Subcutaneous abdominal adipose tissue (tissue), 5 donors: ENCODE data around the gene DTD1.

Experiments used
- H3K27ac ChIP-seq: one replicate; pipeline ENCODE4 v1.7.0; 2013; ENCODE audit warnings: low read depth, mild to moderate bottlenecking, inconsistent platforms, low read length, moderate library complexity
- H3K27me3 ChIP-seq, 5 donors: one replicate each; pipeline ENCODE4 v1.7.0; 2013; ENCODE audit warnings: low read length in 5 of 5, inconsistent platforms in 1 of 5; ENCODE audit not compliant: control insufficient read depth in 5 of 5, insufficient read depth in 4 of 5
- H3K36me3 ChIP-seq, 5 donors: one replicate each; pipeline ENCODE4 v1.7.0; 2013; ENCODE audit warnings: low read length in 5 of 5; ENCODE audit not compliant: control insufficient read depth in 5 of 5, insufficient read depth in 5 of 5
- H3K4me1 ChIP-seq, 5 donors: one replicate each; pipeline ENCODE4 v1.7.0; 2013; ENCODE audit warnings: low read length in 5 of 5, mild to moderate bottlenecking in 3 of 5, moderate library complexity in 1 of 5; ENCODE audit not compliant: control insufficient read depth in 5 of 5, insufficient read depth in 5 of 5
- H3K4me3 ChIP-seq, 5 donors: one replicate each; pipeline ENCODE4 v1.7.0; 2013; ENCODE audit warnings: low read length in 5 of 5, low read depth in 1 of 5
- H3K9ac ChIP-seq, 5 donors: one replicate each; pipeline ENCODE4 v1.7.0; 2013; ENCODE audit warnings: low read length in 5 of 5, mild to moderate bottlenecking in 4 of 5, moderate library complexity in 3 of 5
- H3K9me3 ChIP-seq, 5 donors: one replicate each; pipeline ENCODE4 v1.7.0; 2013; ENCODE audit warnings: low read length in 5 of 5; ENCODE audit not compliant: control insufficient read depth in 5 of 5
- donor health status: healthy.
- donor health status: healthy.
- donor health status: healthy.
- donor health status: healthy.
- donor health status: healthy.

DTD1 gene

GRCh38 chr20:18728165-18728869, 140.5 kb downstream of the DTD1 start:
- H3K27ac ChIP-seq = no peak overlapping the region
- no peak overlapping the region for H3K9ac ChIP-seq
- no peak overlapping the region for H3K4me3 ChIP-seq
- peaks cover 0 to 20% (median 0%) of the 10 kb centered on the region in 5 donors for H3K4me1 ChIP-seq
- H3K27me3 ChIP-seq = no peaks in the 10 kb centered on the region
- H3K9me3 ChIP-seq = no peaks in the 10 kb centered on the region
- H3K36me3 ChIP-seq = no peaks in the 10 kb centered on the region

- Histone ChIP-seq H3K36me3 (no peaks in the 10 kb centered on the region), H3K4me3 (no peak overlapping the region), H3K27me3 (no peaks in the 10 kb centered on the region), H3K9ac (no peak overlapping the region), H3K27ac (no peak overlapping the region), H3K4me1 (peaks cover 0 to 20% (median 0%) of the 10 kb centered on the region in 5 donors), H3K9me3 (no peaks in the 10 kb centered on the region)
Observed at GRCh38 chr20:18728870-18729224, 141.0 kb downstream of the DTD1 start.

- Histone ChIP-seq H3K4me1 (peaks cover 0 to 20% (median 0%) of the 10 kb centered on the region in 5 donors), H3K4me3 (no peak overlapping the region), H3K9me3 (no peaks in the 10 kb centered on the region), H3K27me3 (no peaks in the 10 kb centered on the region), H3K9ac (no peak overlapping the region), H3K27ac (no peak overlapping the region), H3K36me3 (no peaks in the 10 kb centered on the region)
Observed at GRCh38 chr20:18729231-18729825, 141.5 kb downstream of the DTD1 start.

- no peak overlapping the region for H3K9ac ChIP-seq
- H3K4me1 ChIP-seq = peaks cover 0 to 16% (median 0%) of the 10 kb centered on the region in 5 donors
- H3K27me3 ChIP-seq = no peaks in the 10 kb centered on the region
- H3K27ac ChIP-seq = no peak overlapping the region
- H3K9me3 ChIP-seq = no peaks in the 10 kb centered on the region
- H3K4me3 ChIP-seq = no peak overlapping the region
- no peaks in the 10 kb centered on the region for H3K36me3 ChIP-seq
Observed at GRCh38 chr20:18731940-18732339, 144.1 kb downstream of the DTD1 start.

GRCh38 chr20:18734525-18735189, 146.8 kb downstream of the DTD1 start:
- Histone ChIP-seq H3K9me3 (peaks cover 0 to 2% (median 0%) of the 10 kb centered on the region in 5 donors), H3K27me3 (no peaks in the 10 kb centered on the region), H3K27ac (no peak overlapping the region), H3K4me3 (no peak overlapping the region), H3K4me1 (peaks cover 0 to 7% (median under 1%) of the 10 kb centered on the region in 5 donors), H3K9ac (no peak overlapping the region), H3K36me3 (no peaks in the 10 kb centered on the region)

- peaks cover 0 to 10% (median 3%) of the 10 kb centered on the region in 5 donors for H3K4me1 ChIP-seq
- H3K27me3 ChIP-seq = no peaks in the 10 kb centered on the region
- no peaks in the 10 kb centered on the region for H3K36me3 ChIP-seq
- H3K9ac ChIP-seq = no peak overlapping the region
- H3K27ac ChIP-seq = no peak overlapping the region
- H3K9me3 ChIP-seq = peaks cover 0 to 2% (median 0%) of the 10 kb centered on the region in 5 donors
- H3K4me3 ChIP-seq = no peak overlapping the region
Observed at GRCh38 chr20:18737140-18737539, 149.3 kb downstream of the DTD1 start.

GRCh38 chr20:18738055-18738454, 150.2 kb downstream of the DTD1 start:
- Histone ChIP-seq H3K36me3 (no peaks in the 10 kb centered on the region), H3K4me3 (no peak overlapping the region), H3K27me3 (no peaks in the 10 kb centered on the region), H3K27ac (no peak overlapping the region), H3K9me3 (peaks cover 0 to 2% (median 0%) of the 10 kb centered on the region in 5 donors), H3K4me1 (peaks cover 0 to 10% (median 3%) of the 10 kb centered on the region in 5 donors), H3K9ac (no peak overlapping the region)

GRCh38 chr20:18738888-18739287, 151.0 kb downstream of the DTD1 start:
- no peak overlapping the region for H3K27ac ChIP-seq
- H3K9me3 ChIP-seq = peaks cover 0 to 2% (median 0%) of the 10 kb centered on the region in 5 donors
- no peak overlapping the region for H3K4me3 ChIP-seq
- H3K9ac ChIP-seq = no peak overlapping the region
- peaks cover 0 to under 1% (median 0%) of the 10 kb centered on the region in 5 donors for H3K36me3 ChIP-seq
- no peaks in the 10 kb centered on the region for H3K27me3 ChIP-seq
- peaks cover 0 to 10% (median 3%) of the 10 kb centered on the region in 5 donors for H3K4me1 ChIP-seq

- Histone ChIP-seq H3K4me3 (no peak overlapping the region), H3K9ac (peak overlapping the region in 1 of 5 donors; percentile 21), H3K4me1 (peaks cover 0 to 10% (median 3%) of the 10 kb centered on the region in 5 donors), H3K27ac (no peak overlapping the region), H3K36me3 (peaks cover 0 to 5% (median 4%) of the 10 kb centered on the region in 5 donors), H3K27me3 (no peaks in the 10 kb centered on the region), H3K9me3 (peaks cover 0 to 2% (median 0%) of the 10 kb centered on the region in 5 donors)
Observed at GRCh38 chr20:18739751-18740166, 151.9 kb downstream of the DTD1 start.

- Histone ChIP-seq H3K27me3 (no peaks in the 10 kb centered on the region), H3K4me1 (peaks cover 0 to 10% (median 3%) of the 10 kb centered on the region in 5 donors), H3K27ac (no peak overlapping the region), H3K4me3 (no peak overlapping the region), H3K36me3 (peaks cover 0 to 14% (median 11%) of the 10 kb centered on the region in 5 donors), H3K9me3 (peaks cover 0 to 2% (median 0%) of the 10 kb centered on the region in 5 donors), H3K9ac (no peak overlapping the region)
Observed at GRCh38 chr20:18740726-18741125, 152.9 kb downstream of the DTD1 start.
